ENCODE data around the gene SRD5A1.

DNA sequence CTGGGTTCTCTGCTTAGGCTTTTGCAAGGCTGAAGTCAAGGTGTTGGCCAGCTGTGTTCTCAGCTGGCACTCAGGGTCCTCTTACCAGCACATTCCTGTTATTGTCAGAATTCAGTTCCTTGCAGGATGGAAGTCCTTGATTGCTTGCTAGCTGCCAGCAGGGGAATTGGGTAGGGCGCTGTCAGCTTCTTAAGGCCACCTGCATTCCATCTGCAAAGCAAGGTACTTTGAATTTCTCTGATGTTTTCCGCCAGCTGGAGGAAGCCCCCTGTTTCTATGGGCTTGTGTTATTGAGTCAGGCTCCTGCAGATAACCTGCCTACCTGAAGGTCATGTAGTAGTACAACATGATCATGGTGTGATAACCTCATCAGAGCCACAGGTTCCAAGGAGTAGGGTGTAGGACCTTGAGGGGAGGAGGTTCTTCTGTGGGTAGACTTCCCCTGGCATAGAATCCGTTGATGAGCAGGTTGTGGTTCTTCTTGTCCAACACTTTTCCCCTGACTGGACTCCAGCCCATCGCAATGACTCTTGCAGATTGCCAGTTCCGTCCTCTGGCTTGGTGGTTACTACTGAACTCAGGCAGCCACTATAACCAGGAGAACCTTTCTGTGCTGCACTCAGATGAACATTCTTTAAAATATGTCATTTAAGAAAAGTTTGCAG lies 86.8 kb downstream of the SRD5A1 start:
- TF ChIP-seq, protein P1, sequence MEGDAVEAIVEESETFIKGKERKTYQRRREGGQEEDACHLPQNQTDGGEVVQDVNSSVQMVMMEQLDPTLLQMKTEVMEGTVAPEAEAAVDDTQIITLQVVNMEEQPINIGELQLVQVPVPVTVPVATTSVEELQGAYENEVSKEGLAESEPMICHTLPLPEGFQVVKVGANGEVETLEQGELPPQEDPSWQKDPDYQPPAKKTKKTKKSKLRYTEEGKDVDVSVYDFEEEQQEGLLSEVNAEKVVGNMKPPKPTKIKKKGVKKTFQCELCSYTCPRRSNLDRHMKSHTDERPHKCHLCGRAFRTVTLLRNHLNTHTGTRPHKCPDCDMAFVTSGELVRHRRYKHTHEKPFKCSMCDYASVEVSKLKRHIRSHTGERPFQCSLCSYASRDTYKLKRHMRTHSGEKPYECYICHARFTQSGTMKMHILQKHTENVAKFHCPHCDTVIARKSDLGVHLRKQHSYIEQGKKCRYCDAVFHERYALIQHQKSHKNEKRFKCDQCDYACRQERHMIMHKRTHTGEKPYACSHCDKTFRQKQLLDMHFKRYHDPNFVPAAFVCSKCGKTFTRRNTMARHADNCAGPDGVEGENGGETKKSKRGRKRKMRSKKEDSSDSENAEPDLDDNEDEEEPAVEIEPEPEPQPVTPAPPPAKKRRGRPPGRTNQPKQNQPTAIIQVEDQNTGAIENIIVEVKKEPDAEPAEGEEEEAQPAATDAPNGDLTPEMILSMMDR (IDR thresholded peaks at IDR 0.05): no peak
- no peak for TF ChIP-seq EP300 (IDR thresholded peaks at IDR 0.05)
- no peak for TF ChIP-seq POLR2A (IDR thresholded peaks at IDR 0.05)
